GM18499 (cell line): ENCODE results near the gene KAZN.

Source experiments
- ATAC-seq: cut with Tn5 transposase; IDR thresholded peaks from one replicate; pipeline ENCODE4 v1.9.1; 2021; ENCODE audit warnings: moderate number of reproducible peaks; ENCODE audit not compliant: insufficient read depth, unreplicated experiment

The KAZN gene

DNA sequence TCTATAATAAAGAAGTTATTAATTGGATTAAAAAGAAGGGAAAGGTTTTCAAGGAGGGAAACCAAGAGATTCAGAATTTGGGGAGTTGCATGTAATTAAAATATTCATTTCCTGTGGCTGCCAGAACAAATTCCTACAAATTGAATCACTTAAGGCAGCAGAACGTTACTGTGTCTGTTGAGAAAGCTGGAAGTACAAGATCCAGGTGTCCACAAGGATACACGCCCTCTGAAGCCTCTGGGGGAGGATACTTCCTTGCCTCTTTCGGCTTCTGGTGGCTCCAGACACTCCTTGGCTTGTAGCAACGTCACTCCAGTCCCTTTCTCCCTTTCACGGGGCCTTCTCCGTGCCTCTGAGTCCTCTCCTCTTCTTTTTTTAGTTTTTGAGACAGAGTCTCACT is 67.9 kb downstream of the KAZN start:
- no peak for ATAC-seq

DNA sequence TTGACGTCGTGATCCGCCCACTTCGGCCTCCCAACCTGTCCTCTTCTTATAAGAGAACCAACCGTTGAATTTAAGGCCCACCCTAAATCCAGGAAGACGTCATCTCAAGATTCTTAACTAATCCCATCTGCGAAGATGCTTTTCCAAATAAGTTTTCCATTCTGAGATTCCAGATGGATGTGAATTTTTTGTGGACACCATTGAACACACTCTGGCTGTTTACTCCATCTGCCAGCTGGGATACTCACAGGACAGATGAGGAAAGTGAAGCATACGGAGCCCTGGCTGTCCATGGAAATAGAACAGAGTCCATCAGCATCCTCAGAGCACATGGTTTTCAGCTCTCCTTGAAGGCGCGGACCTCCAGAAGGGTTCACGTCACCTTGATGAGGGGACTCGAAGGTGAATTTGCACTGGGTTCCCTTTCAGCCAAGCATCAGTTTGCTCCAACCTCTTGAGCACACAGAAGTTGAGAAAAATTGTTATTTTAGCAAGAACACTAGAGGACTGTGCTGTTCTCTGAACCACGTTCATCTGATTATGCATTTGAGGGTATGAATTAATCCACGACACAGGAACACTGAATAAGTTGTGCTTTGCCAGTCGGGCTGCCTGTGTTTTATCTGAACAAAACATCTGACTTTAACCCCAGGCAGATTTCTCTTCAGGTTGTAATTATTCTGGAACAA is 68.6 kb downstream of the KAZN start:
- no peak for ATAC-seq

DNA sequence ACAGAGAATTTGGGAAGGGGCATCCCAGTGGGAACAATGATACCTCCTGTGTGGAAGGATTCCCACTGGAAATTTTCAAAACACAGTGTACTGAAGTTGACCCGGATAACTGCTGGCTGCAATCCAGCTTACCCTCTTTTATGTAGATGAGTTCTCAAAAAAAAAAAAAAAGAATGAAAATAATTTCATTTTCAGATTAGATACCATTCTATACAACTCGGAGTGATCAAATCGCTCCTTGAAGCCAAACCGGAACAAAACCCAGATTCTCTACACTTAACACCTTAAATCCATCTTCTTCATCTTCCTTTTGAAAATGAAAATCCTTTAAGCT is 69.1 kb downstream of the KAZN start:
- ATAC-seq, result no peak

DNA sequence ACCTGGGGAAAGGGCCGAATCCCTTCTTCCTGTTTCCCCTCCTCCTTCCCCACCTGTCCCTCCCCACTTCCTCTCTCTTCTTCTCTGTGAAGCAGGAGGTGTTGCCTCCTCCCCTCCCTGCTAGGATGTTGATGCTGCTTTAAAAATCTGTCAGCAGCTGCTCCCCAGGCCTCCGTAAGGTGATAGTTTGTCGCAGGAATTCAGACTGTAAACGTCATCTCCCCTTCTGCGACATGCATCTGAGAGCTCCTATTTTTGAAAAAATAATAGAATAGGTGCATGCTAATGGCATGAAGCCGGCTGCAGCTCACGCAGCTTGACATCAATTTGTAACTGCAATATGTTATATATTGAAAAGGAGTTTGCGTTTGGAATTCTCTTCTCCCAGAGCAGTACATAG is 70.1 kb downstream of the KAZN start:
- no peak for ATAC-seq

DNA sequence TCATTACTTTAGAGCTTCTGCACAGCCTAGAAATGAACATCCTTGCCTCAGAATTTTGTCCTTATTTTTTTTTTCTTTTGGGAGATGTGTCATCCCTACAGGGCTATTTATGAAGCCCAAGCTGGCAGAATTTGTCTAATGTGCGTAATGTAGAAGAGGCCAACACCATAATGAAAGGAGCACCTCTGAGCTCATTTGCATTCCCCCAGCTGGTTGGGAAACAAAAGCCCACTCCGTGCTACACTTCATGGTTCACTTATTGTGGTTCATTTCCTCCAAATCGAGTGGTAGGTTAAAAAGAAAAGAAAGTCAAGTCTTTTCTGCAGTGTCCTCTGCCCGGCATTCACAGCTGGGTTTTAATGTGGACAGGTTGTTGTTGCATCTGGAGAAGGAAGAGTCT is 73.5 kb downstream of the KAZN start:
- ATAC-seq, result no peak

DNA sequence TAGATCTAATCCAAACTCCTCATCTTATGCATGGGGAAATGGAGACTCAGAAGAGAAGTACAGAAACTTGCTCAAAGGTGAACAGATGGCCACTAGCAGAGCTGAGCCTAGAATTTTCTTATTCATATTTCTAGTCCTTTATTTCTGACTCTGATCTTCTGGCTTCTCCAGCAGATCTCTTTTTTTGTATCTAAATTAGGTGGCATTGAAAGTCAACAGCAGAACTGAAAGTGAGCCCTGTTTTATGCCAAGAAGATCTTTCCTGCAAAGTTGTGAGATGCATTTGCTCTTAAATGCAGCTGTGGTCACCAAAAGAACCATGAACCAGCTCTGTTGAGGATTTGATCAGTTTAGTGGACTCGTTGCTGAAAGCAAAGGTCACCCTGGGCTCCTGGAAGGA is 75.5 kb downstream of the KAZN start:
- ATAC-seq, result no peak

DNA sequence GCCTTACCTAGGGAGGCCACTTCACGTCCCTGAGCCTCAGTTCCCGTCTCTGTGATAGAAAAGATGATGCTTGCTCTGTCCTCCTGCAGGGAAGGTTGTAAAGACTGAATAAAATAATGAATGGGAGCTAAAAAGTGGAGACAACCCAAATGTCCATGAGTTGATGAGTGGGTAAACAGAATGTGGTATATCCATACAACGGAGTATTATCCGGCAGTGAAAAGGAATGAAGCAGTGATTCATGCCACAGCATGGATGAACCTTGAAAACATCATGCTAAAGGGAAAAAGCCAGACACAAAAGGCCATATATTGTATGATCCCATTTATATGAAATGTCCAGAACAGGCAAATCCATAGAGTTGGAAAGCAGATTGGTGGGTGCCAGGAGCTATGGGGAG is 77.9 kb downstream of the KAZN start:
- no peak for ATAC-seq

DNA sequence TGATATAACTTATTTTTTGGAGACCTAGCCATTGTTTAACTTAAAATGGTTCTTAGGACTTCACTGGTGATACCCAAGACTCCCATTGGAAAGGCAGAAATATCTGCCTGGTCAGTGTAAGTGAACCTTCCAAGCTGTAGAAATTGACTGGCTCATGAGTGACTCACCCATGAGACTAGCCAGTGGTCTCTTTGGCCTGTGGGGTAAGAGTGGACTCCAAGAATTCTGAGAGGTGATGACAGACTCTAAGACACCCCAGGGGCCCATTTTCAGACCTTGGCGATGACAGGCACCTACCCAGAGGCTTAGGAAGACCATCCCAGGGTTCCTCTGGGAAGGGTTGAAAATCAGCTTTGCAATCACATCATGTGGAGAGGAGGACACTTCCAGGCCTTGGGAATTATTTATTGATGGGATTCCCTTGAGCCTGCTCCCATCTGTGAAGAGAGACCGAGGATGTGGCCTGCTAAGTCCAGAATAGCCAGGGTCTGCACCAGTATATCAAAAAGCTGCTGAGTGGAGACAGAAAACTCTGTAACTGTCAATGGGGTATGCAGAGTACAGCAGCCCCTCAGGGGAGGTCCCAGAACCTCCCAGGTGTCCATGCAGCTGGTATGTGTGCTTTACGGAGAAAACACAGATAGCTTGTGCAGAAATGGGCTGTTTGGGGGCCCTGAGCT is 78.9 kb downstream of the KAZN start:
- no peak for ATAC-seq

DNA sequence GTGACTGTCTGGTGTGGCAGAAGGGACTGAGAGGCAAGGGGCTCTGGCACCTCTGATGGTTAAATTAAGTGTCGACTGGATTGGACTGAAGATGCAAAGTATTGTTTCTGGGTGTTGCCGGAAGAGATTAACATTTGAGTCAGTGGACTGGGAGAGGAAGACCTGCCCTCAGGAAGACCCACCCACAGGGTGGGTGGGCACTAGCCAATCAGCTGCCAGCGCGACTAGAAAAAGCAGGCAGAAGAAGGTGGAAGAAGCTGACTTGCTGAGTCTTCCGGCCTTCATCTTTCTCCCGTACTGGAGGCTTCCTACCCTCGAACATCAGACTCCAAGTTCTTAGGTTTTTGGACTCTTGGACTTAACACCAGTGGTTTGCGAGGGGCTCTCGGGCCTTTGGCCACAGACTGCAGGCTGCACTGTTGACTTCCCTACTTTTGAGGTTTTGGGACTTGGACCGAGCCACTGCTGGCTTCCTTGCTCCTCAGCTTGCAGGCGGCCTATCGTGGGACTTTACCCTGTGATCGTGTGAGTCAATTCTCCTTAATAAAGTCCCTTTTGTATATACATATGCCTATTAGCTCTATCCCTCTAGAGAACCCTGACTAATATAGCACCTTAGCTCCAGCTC is 79.6 kb downstream of the KAZN start:
- no peak for ATAC-seq

DNA sequence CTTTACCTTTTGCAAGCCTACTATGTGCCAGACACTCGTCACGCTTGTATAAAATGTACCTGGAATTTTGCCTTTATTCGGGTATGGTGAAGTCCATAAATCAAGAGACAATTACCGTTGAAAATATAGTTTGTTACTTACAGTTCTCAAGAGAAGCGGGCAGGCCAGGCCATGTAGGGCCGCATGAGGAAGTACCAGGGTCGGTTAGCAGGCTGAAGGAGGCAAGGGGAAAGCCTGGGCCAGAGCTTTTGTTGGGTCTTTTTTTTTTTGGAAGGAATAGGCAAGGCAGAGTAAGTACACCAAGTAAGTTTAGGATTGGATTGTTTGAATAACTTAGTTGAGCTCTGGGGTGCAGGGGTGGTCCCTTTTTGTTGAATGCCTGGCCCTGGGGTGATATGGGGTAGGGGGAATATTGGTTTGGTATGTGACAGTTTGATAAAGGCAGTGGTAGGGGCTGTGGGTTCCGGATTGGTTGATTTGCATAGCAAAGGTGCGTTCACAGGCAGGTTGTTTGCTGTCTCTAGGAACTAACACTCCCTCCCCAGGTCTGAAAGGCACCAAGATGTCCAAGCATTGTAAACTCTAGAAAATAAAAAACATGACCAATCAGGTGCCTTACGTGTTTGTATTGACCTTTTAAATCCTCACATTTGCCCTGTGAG is 80.7 kb downstream of the KAZN start:
- no peak for ATAC-seq

DNA sequence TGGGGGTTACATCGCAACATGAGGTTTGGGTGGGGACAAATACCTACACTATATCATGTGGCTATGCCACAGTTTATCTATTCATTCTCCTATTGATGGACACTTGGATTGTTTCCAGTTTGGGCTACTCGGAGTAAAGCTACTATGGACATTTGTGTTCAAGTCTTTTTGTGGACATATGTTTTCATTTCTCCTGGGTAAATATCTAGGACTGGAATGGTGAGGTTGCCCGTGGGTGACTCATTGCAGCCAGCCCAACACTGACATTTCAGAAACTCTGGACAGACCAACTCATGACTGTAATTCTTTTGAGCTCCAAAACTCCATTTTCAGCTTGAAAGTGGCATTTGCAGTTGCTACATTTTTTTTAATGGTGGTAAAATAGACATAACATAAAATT is 82.7 kb downstream of the KAZN start:
- ATAC-seq, result no peak

DNA sequence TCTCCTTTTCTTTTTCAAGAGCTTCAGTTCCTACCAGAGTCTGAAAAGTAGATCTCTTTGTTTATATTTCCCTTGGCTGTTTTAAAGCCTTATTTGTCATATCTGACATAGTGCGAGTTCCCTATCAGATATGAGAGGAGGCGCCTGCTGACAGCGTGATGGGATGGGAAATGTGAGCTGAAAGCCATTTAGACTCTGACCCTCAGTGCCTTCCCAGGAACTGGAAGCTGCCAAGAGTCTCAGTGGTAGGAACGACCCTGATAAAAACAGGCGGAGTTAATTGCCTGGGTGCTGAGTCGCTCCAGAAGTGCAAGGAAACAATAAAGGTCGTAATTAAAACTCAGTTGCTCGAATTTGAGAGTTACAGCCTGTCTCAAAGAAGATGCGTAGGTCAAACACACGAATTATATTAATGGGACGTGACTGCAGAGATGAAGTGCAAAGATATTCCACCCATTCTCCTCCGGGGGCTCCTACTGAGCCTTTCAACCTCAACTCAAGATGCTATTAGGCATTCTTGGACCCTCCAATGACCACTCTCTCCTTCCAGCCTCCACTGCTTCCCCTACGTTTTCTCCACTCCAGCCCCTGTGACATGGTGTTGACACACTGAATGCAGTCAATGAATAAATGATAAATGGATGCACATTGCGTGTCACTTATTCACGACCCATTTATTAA is 84.6 kb downstream of the KAZN start:
- no peak for ATAC-seq

DNA sequence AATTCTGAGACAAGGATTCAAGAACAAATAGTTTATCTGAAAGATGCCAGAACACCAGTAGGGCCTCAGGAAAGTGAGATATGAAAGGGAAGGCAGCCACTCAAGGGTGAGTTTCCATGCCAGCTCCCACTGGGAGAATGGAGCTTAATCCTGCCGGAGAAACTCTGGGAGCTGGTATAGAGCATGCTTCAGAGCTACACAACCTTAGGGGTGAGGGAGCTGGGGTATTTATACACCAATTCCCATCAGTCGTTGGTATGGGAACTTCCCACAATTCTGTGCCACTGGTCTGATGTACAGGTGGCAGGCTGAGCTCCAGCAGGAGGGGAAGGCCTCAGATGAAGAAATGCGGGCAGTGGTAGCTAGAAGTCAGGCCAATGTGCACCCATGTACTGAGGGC is 86.6 kb downstream of the KAZN start:
- ATAC-seq, result no peak

DNA sequence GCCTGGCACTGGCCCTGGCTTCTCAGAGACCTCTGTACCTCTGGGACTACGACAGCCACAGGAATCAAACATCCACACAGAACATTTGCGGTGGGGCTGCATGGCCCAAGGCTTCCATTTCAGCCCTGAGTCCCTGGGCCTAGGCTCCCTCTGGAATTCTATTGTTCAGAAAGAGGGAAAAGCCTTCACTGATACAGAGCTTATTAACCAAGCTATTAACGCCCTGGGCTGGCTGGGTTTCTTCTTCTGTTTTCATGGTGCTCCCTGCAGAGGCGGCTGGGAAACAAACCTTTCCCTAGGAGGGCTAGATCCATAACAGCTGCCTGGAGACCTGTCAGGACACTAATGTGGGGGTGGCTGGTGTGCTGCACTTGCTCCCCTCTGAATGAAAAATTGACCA is 88.2 kb downstream of the KAZN start:
- ATAC-seq, result no peak

DNA sequence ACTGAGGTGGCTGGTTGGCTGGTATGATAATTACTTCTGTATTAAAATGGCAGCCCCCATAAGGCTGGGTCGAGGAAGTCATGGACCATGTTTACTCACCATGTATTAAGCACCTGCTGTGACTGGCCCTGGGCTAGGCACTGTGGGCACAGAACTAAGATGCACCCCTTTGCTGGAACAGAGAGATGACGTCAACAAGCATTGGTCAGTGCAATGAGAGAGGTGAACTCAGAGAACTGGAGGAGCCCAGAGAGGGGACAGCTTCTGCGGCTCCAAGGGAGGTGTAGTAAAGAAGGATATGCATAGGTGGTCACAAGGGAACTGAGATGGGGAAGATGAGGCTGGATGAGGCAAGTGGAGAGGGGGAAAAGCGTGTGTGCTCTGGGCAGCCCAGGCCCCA is 88.7 kb downstream of the KAZN start:
- no peak for ATAC-seq

DNA sequence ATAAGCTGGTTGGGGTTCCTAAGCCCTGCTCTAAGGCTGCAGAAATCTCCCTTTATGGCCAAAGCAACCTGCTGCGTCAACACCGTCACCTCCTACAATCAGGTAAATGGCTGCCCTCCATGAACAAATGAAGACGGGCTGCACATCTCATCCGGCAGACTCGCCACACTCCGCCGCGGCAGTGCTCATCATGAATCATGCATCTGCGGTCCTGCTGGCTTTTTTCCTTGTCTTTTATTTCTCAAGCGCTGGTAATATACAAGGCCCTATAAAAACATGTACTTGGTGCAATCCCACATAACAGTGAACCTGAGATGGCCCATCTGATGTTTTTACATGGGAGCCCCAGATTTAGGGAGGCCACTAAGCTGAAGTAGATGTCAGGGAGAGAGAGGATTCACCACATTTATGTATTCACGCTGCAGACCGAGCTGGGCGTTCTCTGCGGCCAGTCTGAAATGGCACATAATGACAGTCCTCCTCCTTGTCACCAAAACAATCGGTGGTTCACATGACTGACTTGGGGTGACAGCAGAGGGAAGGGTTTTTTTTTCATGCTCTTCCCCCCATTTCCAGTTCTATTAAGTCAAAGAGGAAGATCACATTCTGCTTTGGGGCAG is 91.6 kb downstream of the KAZN start:
- no peak for ATAC-seq

DNA sequence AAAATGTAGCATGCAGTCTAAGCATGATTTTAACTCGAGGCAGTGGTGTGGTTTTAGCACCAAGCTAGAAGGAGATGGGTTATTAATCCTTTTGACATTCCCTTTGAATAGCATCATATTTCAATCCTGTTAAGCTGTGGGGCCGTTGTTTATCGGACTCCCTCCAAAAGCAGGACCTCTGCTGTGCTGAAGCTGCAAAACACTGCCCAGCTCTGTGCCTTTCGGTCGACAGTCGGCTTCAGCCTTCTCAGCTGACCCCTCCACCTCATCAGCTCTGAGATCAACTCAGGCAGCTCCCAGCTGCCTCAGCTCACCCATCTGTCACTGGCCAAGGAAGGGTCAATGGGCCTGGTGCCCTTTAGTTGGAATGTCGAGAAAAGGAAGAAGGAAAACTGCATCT is 95.5 kb downstream of the KAZN start:
- no peak for ATAC-seq

DNA sequence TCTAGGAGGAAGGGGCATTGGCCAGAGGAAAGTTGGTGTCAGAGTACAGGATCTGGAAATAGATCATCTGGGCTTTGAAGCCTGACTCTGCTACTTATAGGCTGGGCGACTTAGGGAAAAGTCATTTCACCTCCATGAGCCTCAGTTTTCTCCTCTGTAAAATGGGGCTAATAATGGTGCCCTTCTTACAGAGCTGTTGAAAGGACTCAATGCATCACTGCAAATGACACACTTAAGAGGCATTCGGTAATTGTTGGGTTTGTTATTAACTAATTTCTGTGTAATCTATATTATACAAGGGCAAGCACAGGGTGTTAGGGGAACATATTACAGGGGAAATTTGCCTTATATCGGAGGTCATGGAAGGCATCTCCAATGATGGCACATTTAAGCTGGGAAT is 96.1 kb downstream of the KAZN start:
- ATAC-seq, result no peak

DNA sequence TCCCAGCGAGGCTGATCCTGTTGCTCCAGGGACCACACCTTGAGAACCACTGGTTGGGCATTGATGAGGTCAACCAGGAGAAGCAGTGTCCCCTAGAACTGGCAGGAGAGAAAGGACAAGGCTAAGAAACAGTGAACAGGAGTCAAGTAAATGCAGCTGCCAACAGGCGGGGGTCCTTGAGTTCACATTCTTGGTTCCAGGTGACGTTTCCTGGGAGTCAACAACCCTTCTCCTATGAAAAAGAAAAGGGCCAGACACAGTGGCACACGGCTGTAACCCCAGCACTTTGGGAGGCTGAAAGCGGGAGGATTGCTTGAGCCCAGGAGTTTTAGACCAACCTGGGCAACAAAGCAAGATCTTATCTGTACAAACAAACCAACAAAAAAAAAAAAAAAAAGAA is 98.3 kb downstream of the KAZN start:
- no peak for ATAC-seq

DNA sequence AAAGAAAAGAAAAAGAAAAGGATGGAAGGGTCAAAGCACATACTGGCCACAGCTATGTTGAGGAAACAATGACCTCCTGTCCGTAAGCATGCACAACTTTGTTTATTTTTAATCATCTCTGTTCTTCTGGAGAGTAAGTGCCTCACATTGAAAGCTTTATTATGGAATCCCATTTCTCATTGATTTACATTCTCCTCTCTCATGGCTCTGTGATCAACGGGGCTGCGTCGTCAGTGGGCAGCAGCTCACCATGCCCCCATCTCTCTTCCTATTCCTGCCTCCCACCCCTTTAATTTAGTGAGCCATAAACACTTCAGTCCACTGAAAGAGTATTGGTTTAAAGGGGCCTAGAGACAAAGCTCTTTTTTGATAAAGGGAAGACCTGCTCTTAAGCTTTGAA is 98.9 kb downstream of the KAZN start:
- no peak for ATAC-seq

DNA sequence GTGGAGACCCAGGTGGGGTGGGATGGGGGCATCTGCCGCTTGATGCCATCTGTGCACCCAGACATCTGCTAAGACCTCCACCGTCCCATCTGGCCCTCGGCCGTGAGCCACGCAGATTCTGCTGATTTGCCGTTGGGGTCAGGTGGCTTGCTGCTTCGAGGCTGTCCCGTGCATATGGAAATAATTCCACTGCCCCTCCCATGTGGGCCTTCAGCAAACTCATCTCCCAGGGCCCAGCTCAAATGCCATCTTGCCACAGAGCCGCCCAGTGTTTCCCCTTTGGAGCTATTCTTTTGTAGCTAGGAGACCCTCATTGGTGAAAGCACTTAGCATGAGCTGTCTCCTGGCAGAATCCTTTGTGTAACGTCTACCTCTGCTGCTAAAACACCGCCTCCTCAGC is 99.8 kb downstream of the KAZN start:
- ATAC-seq, result no peak
